ENCODE measurements around the gene CDK6.

The CDK6 gene

GRCh38 chr7:92702535-92702934 is 133.8 kb downstream of the CDK6 start:
- no peak for DNase-seq

- DNase-seq: no peak
Measured at GRCh38 chr7:92699966-92700514, 136.3 kb downstream of the CDK6 start.

GRCh38 chr7:92699560-92699959 is 136.8 kb downstream of the CDK6 start:
- DNase-seq: no peak

GRCh38 chr7:92698237-92698841 is 138.0 kb downstream of the CDK6 start:
- no peak for DNase-seq

- no peak for DNase-seq
Measured at GRCh38 chr7:92697414-92697813, 139.0 kb downstream of the CDK6 start.

GRCh38 chr7:92697012-92697411 is 139.4 kb downstream of the CDK6 start:
- no peak for DNase-seq

- no peak for DNase-seq
Measured at GRCh38 chr7:92696584-92696983, 139.8 kb downstream of the CDK6 start.

- DNase-seq: no peak
Measured at GRCh38 chr7:92695308-92696261, 140.8 kb downstream of the CDK6 start.

- no peak for DNase-seq
Measured at GRCh38 chr7:92694211-92694610, 142.2 kb downstream of the CDK6 start.

GRCh38 chr7:92693519-92693918 is 142.9 kb downstream of the CDK6 start:
- no peak for DNase-seq

- DNase-seq: no peak
Measured at GRCh38 chr7:92691578-92691977, 144.8 kb downstream of the CDK6 start.

- DNase-seq: peak; percentile 50
Measured at GRCh38 chr7:92685136-92686042, 151.0 kb downstream of the CDK6 start.

GRCh38 chr7:92684274-92684673 is 152.1 kb downstream of the CDK6 start:
- DNase-seq: no peak

GRCh38 chr7:92682903-92683539 is 153.4 kb downstream of the CDK6 start:
- no peak for DNase-seq

- DNase-seq: no peak
Measured at GRCh38 chr7:92682330-92682729, 154.0 kb downstream of the CDK6 start.

- DNase-seq: no peak
Measured at GRCh38 chr7:92681633-92682032, 154.7 kb downstream of the CDK6 start.

- DNase-seq: no peak
Measured at GRCh38 chr7:92680442-92680841, 155.9 kb downstream of the CDK6 start.

GRCh38 chr7:92678291-92678920 is 158.0 kb downstream of the CDK6 start:
- no peak for DNase-seq

- no peak for DNase-seq
Measured at GRCh38 chr7:92674379-92674778, 162.0 kb downstream of the CDK6 start.

- no peak for DNase-seq
Measured at GRCh38 chr7:92671505-92672169, 164.7 kb downstream of the CDK6 start.

GRCh38 chr7:92670204-92670851 is 166.0 kb downstream of the CDK6 start:
- DNase-seq: no peak

Measured in stimulated activated CD4-positive, alpha-beta T cell treated with anti-CD3 and anti-CD28 coated beads, Interleukin-4, amount 100 ng/mL, for 1 hour (primary cell).